HL-60/S4 treated with retinoic acid at 250 ng/mL for 4 days and 3 days (cell line): Measurements from ENCODE around the gene SH3RF3.

Source experiments
- in situ Hi-C: fragments of 300-500 bp; cut with MboI; formaldehyde crosslinking; loops from 2 replicates; pipeline ENCODE4 v1.7.0; 2022; ENCODE audit warnings: low sequenced_read_pairs

The SH3RF3 gene

GRCh38 chr2:109508556-109508955 is 379.6 kb downstream of the SH3RF3 start:
- in situ Hi-C loops: loop anchor here (10.0 kb wide), 1 partner anchor 374 kb away; no protein-coding TSS in a partner anchor

DNA sequence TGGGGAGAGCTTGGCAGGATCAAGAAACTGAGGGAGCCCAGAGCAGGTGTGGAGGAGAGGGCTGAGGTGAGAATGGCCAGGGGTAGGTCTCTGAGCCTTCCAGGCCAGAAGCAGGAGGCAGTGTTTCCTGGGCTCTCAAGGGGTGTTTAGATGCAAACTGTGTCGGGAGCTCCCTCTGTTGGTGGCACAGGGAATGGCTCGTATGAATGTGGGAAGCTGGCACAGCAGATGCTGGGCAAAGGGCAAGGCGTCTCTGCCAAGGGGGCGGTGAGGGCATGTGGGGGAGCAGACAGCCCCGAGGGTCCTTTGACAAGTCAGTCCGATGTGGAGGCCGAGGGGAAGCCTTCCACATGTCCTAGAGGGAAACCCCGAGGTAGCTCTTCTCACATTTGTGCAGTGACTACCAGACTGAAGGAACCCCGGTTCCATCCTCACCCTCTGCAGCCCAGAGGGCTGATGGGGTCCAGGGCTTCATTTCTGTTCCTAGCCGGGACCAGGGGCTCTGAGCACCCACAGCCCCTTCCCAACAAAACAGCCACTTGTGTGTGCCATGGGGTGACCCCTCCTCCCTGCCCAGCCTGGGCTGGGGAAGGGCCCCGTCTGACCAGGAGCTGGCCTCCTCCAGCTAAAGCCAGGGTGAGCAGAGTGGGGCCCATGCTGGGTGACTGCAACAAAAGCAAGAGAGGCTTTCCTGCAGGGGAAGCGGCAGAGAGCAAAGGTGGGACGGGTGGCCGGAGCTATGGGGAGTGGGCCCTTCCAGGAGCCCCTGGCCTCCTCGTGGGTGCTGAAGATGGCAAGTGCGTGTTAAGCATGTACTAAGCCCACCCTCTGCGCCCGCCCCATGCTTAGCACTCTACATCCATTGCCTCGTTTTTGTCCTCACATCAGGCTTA is 381.4 kb downstream of the SH3RF3 start:
- in situ Hi-C loops: no loop called here

- in situ Hi-C loops: no loop called here
Observed at GRCh38 chr2:109511168-109511567, 382.2 kb downstream of the SH3RF3 start.

DNA sequence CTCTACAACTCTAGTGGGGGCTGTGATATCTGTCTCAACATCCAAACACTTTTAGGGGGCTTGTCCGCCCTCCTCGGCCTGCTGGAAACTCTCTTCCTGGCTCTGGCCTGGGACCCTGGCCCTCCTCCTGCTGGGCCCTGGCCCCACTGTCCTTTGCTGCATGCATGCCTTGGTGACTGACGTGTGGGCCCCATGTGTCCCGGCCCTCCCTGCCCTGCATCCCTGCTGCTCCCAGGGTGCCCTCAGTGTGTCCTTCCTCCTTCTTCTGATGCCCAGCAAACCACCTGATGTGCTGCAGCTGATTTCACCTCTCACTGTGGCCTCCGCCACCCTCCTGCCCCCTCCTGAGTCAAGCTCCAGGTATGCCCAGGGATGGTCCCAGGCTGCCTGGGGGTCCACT is 383.1 kb downstream of the SH3RF3 start:
- in situ Hi-C loops: no loop called here

GRCh38 chr2:109513230-109513629 is 384.2 kb downstream of the SH3RF3 start:
- in situ Hi-C loops: no loop called here

DNA sequence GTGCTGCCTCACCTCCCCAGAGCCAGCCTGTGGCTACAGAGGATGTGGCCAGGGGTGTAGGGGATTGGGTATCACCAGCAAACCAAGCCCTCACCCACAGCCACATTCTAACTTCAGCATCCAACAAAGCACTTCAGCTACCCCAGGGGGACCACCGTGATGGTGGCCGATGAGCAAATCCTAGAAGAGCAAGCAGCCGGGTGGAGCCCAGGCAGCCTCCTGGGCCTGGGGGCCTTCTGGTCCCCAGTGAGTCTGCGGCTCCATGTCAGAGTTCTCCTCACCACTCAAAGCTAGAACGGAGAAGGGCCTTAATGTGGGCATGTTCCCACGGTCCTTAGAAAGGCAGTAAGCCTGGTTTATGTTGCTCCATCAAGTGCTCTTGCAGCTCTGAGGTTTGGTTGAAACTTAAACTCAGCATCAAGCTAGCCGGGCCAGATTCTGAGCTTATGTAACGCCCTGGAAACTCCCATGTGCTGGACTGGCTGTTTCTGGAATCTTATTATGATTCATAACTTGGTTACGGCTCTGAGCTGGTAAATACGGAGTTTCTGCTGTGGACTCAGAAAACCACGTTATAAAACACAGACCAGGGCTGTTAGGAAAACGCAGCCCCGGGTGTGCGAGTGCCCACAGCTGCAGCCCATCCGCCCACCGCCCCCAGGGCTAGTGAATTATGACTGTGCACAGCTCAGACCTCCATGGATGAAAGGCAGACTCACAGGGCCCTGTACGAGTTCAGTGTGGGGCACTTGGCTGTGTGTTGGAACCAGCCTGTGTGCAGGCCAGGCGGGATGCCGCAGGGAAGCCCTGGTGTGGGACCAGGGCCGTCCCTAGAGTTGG is 385.0 kb downstream of the SH3RF3 start:
- in situ Hi-C loops: no loop called here

DNA sequence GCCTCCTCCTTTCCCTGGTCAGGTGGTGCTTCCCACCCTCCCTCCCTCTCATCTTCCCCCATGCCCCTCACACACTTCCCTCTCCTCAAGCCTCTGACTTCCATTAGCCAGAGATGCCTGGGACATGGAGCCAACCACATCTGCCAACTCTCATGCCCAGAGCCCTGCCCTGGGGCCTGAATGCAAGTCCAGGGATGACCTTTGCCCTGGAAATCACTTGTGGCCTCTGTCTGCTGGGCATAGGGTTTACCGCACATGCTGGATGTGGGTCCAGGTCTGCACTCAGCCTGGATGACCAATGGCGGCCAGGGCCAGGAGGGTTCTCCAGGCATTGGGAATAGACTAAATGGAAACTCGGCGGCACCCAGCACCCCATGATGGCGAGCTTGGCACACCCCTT is 385.9 kb downstream of the SH3RF3 start:
- in situ Hi-C loops: no loop called here

GRCh38 chr2:109516445-109517117 is 387.6 kb downstream of the SH3RF3 start:
- in situ Hi-C loops: no loop called here

DNA sequence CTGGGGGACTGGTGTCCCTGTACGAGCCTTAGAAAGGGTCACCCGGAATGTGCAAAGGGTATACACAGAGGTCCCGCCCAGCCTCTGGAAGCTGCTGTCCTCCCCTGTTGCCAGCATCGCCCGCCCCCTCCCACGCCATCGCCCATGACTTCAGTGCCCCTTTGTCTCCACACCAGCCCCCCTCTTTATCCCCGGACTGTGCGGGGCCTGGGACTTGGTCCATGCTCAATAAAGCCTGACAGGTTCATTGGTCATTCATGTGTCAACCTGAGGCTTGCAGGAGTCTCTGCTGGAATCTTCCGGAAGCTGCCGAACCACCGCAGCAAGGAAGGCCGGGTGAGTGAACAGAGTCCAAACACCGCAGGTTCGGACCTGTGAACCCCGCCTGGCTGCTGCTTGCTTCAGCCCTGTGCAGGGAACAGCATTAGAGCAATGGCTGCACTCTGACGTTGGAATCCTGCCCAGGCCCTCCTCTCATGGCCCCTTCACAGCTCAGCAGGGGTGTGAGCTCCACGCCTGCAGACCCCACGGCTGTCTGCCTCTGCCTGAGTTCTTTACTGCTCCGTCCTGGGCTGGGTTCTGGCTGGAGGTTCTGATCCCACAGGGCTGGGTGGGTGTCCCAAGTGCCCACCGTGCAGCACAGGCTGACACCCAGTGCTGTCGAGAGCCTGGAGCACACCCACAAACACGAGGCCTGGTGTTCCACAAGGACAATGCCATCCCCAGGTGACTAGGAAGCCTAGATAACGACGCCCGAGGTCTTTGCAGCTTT is 388.3 kb downstream of the SH3RF3 start:
- in situ Hi-C loops: no loop called here

DNA sequence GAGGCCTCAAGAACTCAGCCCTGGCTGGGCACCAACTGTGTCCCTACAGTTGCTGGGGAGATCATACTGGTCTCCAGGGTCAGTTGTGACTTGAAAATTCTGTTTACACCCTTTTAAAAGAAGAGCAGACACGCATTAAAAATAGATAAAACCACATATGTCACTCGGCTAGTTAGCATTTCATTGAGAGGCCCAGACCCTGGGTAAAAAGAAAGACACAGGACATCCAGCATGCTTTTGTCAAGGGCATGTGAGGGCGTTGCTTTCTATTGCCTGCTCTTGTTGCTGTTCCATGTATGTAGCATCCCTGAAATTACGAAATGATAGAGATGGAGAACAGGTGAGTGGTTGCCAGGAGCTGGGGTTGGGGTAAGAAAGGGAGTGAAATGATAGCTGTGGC is 390.5 kb downstream of the SH3RF3 start:
- in situ Hi-C loops: no loop called here

DNA sequence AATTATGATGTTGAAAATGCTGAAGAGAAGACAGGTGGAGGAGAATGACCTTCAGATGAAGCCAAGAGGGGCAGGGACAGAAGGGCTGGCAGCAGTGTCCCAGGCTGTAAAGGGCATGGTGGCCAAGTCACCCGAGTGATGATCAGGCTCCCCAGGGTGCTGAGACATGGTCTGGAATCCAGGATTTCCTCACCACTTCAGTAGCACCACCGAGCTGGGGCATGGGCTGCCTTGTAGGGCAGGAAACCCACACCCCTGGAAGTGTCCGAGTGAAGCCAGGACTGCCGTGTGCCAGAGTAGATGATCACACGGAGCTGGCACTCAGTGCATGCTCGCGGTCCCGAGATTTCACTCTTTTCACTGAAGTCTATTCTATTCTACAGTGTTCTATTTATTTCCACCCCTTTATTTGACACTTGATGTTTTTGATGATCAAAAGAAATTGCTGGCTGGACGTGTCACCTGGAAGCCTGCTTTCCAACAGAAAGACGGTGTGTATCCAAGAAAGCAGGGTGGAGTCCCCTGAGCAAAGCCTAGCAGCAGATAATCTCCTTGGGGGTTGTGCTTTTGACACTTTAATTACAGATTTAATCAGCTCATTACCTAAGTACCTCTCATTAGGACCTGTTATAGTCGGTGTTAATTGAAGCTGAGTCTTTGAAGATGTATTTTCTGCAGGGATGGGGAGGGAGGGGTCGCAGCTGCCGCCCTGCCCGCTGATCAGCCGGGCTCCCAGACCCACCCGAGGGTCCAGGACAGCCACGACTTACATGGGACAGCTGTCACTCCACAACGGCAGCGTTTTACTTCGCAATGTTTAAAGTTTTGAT is 392.4 kb downstream of the SH3RF3 start:
- in situ Hi-C loops: no loop called here

- in situ Hi-C loops: no loop called here
Observed at GRCh38 chr2:109522063-109522374, 393.0 kb downstream of the SH3RF3 start.

DNA sequence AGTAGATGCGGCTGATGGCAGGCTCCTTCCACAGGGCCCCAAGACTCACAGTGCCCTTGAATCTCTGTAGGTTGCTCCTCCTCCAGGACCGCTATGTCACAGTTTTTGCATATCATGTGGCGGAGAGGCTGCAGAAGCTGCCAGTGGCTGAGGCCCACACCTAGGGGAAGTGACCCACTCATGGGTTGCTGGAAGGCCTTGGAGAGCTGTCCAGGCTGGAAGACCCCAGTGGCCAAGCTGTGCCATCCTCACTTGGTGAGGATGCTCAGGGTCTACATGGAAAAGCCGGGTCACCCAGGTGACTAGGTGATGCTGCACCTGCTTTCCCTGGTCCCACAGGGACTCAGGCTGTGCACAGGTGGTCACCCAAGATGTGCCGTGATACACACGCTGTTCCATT is 394.1 kb downstream of the SH3RF3 start:
- in situ Hi-C loops: no loop called here

DNA sequence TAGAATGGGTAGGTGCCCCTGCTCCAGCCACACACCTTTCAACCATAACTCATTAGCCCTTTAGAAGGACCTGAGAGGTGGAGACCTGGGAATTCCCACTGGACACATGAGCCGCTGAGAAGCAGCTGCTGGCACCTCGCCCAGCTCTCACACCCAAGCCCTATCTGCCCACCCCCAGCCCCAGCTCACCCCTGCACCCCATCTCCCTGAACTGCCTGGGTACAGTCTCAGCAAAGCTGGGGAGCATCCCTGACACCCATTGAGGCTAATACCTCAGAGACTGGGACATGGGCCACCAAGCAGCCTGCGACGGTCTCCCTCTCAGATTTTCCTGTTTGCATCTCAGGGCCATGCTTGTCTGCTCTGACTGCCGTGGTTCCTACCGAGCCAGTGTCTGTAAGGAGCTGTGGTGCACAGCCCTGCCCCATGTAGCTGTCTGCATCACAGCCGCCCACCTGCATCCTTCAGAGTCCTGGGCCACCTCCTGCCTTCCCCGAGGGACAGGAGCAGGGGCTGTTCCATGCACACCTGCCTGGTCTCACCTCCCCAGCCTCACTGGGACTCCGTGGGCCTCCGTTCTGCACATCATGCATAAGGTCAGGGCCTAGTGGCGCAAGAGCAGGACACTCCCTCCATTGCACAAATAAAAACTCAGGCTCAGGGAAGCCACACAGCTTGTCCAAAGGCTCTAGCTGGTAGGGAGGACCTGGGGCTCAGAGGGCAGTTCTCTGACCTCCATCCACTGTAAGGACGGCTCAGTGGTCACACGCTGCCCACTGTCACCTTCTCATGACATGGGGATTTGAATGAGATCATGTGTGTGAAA is 394.7 kb downstream of the SH3RF3 start:
- in situ Hi-C loops: no loop called here

GRCh38 chr2:109525836-109526235 is 396.8 kb downstream of the SH3RF3 start:
- in situ Hi-C loops: no loop called here

GRCh38 chr2:109526442-109526970 is 397.5 kb downstream of the SH3RF3 start:
- in situ Hi-C loops: no loop called here

DNA sequence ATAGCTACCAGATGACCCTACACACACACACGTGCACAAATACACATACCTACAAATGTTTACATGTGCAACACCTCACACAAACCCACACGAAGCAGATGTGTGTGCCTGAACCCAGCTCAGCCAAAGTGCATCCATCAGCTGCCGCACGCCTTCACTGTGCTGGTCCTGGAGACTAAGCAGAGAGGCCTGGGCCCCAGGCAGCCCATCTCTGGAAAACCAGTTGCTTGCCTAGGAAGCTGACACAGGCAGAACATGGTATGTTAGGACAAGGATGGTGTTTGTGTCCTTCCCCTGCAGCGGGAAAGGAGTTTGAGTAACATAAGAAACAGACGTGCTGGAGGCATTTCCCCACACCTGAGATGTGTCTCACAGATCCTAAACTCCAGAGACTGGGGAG is 398.1 kb downstream of the SH3RF3 start:
- in situ Hi-C loops: no loop called here

GRCh38 chr2:109527846-109528705 is 399.1 kb downstream of the SH3RF3 start:
- in situ Hi-C loops: no loop called here
